SKM-1 treated with dmso at 0.1 percent for 144 hours (cell line): ENCODE measurements around the gene PRKCG.

Experiments used
- DNase-seq: peaks from one replicate; lab custom pipeline; 2025; ENCODE audit not compliant: unreplicated experiment; lab: John Stamatoyannopoulos, UW

PRKCG gene

DNA sequence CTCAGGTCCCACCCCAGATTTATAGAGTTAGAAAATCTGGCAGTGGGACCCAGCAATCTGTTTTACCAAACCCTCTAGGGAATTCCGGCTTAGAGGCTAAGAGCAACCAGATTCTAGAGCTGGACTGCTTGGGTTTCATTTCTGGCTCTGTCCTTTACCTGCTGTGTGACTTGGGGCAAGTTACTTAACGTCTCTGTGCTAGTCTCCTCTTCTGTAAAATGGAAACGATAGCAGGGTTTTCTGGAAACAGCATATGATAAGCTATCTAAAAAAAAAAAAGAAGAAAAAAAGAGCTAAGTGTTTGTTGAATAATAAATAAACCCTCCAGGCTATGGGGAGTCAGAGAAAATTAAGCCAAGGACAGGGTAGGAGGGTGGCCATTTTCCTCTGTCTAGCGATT, 15.5 kb downstream of the PRKCG start:
- no peak for DNase-seq

DNA sequence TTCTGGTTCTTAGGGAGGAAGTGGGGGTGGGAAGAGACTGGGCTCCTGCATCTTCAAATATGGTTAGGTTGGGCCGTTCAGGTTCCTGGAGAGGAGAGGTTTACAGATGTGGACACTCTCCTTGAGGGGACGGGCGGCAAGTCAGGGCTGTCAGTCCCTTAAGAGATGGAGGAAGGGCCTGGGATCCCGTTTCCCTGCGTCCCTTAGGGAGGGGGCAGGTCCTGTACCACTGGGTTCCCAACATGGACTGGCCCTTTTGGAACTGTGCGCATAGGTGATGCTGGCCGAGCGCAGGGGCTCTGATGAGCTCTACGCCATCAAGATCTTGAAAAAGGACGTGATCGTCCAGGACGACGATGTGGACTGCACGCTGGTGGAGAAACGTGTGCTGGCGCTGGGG, 16.2 kb downstream of the PRKCG start:
- DNase-seq = no peak

DNA sequence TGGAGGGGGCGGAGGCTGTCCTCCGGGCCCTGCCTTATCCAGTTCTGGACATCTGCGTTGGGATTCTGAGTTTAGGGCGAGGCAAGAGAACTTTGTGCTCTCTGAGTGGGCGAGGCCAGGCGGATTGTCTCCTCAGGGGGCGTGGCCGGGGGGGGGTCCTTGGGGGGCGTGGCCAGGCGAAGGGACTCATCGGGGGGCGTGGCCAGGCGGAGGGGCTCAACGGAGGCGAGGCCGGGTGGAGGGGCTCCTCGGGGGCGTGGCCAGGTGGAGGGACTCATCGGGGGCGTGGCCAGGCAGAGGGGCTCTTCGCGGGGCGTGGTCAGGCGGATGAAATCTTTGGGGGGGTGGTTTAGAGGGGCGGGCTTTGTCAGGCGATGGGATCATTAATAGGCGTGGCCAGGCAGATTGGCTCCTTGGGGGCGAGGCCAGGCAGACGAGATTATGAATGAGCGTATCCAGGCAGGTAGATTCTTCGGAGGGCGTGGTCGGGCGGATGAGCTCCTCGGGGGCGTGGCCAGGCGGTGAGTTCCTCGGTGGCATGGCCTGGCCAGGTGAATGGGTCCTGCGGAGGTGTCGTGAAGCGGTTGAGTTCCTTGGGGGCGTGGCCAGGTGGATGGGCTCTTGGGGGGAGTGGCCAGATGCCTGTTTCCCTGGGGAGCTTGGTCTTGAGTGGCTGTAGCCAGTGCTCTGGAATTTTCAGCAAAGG, 16.8 kb downstream of the PRKCG start:
- DNase-seq = no peak

DNA sequence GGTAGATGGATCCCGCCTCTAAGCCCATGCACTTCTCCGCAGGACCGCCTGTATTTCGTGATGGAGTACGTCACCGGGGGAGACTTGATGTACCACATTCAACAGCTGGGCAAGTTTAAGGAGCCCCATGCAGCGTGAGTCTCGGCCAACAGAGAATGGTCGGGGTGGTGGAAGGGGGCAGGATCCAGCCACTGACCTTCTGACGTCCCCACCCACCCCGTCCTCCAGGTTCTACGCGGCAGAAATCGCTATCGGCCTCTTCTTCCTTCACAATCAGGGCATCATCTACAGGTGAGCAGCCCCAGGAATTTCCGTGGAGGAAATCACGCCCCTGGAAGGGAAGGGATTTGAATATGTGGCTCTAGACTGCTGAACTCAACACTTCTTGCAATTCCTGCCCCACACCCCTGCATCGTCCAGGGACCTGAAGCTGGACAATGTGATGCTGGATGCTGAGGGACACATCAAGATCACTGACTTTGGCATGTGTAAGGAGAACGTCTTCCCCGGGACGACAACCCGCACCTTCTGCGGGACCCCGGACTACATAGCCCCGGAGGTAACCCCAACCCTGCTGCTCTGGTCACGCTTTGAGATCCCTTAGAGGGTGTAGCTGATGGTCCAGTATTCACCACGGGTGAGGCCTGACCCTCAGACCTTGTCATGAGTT, 18.3 kb downstream of the PRKCG start:
- DNase-seq = no peak

DNA sequence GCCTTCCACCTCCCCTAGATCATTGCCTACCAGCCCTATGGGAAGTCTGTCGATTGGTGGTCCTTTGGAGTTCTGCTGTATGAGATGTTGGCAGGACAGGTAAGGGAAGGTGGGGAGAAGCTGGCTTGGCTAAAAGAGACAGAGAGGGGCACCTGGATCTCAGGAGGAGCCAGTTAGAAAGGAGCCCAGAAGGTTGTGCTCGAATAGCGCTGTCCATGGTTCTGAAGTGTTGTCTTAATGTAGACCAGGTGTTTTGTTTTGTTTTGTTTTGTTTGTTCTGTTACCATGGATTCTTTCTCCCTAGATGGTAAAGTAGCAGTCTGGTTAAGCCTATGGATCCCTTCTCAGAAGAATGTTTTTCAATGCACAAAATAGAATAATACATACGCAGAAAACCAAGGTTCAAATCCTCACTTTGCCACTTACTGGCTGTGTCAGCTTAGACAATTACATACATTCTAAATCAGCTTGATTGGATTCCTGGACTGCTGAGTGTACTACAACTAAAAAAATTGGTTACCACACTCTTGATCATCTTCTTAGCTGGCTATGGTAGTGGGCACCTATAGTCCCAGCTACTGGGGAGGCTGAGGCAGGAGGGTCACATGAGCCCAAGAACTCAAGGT, 21.2 kb downstream of the PRKCG start:
- DNase-seq = no peak

DNA sequence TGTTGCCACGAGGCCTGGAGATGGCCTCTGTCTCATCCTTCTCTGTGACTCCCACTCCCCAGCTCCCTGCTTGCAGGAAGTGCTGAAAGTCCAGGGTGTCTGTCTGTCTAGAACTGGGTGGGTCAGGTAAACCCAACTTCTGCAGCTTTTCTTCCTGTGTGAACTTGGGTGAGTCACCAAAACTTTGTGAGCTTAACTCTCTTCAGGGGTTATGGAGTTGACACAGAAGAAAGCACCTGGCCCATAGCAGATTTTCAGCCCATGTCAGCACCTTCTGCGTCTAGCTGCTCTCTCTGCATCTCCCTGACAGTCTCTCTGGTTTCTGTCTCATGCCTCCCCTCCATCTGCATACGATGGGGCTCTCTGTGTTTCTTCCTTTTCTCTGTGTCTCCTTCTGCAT, 22.9 kb downstream of the PRKCG start:
- DNase-seq = no peak

DNA sequence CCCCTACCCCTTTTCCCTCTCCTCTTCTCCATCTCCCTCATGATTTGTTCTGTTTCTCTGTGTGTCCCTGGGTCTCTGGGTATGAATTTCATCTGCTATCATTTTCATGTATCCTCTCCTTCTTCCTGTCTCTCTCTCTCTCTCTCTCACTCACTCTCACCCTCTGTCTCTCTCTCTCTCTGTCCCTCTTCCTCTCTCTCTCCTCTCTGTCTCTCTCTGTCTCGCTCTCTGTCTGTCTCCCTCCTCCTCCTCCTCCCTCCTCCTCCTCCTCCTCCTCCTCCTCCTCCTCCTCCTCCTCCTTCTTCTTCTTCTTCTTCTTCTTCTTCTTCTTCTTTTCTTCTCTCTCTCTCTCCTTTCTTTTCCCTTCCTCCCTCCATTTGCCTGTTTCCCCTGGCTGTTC, 23.8 kb downstream of the PRKCG start:
- DNase-seq = no peak

DNA sequence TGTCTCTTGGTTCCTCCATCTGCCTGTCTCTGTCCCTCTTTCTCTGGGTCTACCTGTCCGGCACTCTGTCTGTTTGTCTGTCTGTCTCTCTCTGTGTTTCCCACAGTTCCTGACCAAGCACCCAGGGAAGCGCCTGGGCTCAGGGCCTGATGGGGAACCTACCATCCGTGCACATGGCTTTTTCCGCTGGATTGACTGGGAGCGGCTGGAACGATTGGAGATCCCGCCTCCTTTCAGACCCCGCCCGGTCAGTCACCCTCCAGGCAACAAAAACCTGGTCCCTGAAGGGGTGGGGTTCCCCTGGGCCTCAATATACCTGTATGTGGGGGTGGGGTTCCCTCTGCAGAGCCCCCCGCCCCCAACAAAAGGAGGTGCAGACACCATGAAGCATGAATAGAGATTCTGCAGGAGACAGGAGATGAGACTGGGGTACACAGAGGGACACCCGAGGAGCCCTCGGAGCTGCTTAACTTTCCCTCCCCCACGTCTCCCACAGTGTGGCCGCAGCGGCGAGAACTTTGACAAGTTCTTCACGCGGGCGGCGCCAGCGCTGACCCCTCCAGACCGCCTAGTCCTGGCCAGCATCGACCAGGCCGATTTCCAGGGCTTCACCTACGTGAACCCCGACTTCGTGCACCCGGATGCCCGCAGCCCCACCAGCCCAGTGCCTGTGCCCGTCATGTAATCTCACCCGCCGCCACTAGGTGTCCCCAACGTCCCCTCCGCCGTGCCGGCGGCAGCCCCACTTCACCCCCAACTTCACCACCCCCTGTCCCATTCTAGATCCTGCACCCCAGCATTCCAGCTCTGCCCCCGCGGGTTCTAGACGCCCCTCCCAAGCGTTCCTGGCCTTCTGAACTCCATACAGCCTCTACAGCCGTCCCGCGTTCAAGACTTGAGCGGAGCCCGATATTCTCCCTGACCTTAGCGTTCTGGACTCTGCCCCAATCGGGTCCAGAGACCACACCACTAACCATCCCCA, 24.5 kb downstream of the PRKCG start:
- no peak for DNase-seq

DNA sequence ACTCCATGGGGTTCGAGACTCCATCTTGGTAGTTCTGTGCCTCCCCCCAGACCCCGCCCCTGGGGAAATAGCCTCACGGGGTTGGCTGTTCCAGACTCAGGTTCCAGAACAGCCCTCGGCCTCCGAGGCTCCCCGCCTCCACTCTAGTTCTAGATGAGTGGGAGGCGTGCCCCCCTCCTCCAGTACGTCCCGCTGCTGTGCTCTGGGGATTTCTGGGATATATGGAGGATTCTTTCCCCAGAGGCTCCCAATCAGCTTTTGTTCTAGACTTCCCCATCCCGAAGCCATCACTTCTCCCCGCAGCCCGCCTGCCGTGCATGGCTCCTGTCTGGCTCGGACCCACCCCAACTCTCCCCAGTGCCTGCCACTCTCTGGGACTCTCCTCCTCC, 25.2 kb downstream of the PRKCG start:
- DNase-seq = no peak

DNA sequence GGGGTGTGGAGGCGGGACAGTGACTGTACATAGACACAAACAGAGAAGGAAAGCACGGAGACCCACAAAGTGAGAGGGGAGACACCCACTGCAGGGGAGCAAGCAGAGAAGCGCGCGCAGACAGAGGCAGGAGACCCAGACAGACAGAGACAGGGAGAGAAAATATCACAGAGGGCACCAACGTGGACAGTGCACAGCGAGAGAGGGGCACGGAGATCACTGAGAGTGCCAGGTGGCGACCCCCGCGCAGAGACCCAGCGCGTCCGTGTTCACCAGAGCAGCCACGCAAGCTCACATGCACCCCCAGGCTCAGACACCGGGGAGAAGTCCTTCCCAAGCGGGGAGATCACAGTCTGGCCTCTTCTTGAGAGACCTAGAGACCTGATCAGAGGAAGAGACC, 25.7 kb downstream of the PRKCG start:
- no peak for DNase-seq

DNA sequence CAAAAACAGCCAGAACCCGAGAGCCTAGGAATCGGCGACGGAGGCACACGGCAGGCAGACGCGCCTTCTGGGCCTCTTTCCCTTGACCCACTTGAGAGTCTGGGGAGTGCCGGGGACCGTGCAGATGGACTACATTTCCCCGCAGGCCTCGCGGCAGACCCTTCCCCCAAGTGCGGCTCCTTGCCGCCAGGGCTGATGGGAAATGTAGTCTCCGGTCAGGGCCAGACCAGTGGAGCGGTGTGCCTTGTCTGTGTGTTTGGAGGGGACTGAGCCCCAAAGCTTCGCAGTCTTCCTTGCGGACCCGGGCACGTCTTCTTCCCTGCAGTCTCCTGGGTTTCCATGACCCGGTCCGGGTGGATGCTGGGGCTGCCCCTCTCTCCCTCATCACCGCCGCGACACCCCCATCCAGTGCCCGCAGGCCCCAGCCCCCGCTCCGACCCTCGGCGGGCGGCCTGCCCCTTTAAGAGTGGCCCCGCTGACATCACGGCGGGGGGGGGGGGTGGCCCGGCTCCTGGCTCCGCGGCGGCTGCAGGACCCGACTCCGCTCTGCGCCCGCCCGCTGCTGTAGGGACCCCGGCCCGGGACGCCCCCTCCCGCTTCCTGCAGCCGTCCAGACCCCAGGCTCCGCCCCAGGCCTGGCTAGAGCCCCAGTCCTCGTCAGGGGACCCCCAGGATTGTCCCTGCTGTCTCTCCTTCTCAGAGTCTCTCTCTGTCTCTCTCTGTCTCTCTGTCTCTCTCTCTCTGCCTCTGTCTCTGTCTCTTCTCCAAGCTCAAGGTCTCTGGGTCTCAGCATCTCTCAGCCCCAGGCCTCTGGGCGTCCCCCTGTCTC, 26.3 kb downstream of the PRKCG start:
- DNase-seq = no peak

DNA sequence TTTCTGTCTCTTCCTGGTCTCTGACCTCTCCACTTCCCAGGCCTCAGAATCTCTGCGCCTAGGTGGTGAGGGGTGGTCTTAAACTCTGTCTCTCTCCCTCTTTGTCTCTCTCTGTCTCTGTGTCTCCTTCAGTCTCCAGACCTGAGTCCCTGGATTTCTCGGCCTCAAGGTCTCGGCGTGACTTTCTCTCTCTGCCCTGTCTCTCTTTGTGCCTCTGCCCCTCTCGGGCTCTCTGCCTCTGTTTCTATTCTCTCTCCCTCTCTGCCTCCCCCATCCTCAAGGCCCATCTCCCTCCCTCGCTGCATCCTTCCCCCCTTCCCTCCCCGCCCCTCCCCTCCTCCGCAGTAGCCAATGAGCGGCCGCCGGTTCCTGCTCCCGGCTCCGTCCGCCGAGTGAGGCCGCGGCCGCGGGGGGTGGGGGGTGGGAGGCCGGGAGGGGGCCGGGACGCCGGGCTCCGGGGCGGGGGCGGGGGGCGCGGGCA, 27.0 kb downstream of the PRKCG start, which contains the start of gene CACNG7:
TSS of gene CACNG7 (plus strand) at position 344 of the 481 bp plus-strand sequence. CDS start 3,554 bp downstream, outside the sequence.
- DNase-seq = no peak

DNA sequence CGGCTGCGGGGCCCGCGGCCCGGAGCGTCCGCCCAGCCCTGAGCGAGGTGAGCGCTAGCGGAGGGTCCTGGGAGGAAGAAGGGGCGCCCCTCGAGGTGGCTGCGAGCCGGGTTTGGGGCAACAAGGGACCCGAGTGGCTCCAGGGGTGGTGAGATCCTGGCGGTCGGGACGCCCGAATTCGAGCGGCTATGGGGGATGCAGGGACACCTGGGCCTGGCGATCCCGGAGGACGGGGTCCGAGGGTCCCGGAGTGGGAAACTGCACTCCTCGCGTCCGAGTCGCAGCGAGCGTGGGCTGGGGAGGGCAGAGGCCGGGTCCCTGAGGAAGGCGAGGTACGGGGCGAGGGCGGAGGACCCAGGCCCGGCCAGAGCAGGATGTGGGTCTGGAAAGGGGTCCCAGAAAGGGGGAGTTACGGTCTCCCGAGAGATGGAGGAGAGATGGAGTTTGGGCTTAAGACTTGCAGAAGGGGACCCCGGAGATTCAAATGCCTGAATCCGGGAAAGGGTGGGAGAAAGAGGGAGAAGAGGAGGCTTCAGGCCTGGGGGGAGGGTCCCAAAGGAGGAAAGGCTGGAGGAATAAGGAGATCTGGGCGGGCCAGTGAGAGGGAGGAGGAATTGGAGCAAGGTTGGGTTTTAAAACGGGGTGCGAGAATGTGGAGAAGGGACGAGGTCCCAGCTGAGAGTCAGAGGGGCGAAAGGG, 27.6 kb downstream of the PRKCG start:
- no peak for DNase-seq

DNA sequence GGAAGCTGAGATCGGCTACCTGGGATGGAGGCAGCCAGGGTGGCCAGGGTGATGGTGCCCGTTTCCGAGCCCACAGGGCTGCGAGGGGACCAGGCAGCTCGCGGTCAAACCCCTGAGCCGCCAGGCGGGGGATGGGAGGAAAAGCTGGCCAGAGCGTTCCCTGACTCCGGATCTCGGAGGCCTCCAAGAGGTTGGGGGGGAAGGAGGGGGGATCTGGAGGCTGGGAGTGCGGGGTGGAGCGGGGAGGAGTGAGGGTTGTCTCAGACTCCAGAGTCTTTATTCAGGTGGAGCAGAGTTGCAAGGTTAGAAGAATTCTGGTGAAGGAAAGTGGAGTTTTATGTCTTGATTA, 28.1 kb downstream of the PRKCG start:
- DNase-seq = no peak

DNA sequence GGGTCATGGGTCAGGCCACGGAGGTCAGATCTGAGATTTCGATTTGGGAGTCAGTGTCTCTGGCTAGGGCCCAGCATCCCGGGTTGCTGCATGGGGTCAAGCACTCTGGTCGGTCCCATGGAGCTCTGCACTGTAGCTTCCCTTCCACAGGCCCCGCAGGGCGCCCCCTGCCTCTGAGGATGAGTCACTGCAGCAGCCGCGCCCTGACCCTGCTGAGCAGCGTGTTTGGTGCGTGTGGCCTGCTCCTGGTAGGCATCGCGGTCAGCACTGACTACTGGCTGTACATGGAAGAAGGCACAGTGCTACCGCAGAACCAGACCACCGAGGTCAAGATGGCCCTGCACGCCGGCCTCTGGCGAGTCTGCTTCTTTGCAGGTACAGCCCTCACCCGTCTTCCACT, 30.7 kb downstream of the PRKCG start:
- no peak for DNase-seq

DNA sequence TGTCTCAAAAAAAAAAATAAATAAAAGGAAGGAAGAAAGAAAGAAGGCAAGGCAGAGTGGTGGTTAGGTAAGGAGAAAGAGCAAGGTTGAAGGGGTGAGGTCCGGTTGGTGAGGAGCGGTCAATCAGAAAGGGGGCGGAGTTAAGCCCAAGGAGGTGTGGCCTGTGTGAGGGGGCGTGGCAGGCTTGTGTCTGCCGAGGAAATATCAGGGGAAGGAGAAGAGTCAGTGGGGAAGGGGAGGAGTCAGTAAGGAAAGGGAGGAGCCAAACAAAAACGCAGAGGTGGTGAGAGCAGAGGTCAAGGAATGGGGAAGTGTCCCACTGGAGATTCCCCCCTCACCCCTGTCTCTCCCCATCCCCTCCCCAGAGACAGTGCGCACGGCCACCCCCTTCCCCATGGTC, 33.0 kb downstream of the PRKCG start:
- DNase-seq = no peak

DNA sequence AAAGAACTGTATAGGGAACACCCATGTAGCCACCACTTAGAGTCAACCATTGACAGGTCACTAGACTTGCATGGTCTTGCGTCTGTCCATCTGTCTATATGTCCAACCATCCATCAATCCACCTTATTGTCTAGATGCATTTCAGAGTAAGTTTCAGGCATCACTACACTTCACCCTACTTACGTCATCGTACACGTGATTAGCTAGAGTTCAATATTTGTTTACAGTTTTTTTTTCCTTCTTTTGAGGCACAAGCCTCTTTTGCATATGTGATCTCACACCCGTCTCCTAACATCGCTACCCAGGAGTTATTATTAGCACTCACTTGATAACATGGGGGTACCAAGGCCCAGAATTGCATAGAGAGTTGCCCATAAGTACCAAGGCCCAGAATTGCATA, 34.0 kb downstream of the PRKCG start:
- DNase-seq = no peak

DNA sequence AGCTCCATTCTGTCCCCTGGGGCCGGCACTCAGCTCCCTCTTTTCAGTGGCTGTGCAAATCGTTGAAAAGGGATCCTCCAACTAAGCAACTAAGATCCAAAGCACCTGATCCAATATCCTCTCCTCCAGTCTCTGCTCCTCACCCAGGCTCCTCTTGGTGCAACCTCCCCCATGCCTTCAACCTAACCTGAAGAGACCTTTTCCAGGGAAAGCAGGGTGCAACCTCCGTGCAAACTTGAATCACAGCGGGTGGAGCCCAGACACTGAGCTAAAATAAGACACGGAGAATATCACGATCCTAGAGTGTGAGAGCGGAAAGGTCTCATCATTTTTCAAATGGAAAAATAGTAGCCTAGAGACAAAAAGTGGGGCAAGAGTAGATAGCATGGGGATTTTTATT, 35.4 kb downstream of the PRKCG start:
- no peak for DNase-seq

DNA sequence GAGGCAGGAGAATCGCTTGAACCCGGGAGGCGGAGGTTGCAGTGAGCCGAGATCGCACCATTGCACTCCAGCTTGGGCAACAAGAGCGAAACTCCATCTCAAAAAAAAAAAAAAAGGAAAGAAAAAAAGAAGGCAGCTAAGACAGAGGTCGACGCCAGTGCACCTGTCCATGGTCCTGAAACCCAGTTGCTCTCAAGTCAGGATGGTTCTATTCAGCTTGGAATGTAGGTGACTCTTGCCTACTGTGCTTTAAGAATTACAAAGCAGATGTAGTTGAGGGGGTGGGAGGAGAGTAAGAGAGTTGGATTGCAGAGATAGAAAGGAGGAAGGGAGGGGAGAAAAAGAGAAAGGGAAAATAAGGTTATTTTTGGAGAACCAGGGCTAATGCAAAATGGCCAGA, 45.7 kb downstream of the PRKCG start:
- DNase-seq = no peak

DNA sequence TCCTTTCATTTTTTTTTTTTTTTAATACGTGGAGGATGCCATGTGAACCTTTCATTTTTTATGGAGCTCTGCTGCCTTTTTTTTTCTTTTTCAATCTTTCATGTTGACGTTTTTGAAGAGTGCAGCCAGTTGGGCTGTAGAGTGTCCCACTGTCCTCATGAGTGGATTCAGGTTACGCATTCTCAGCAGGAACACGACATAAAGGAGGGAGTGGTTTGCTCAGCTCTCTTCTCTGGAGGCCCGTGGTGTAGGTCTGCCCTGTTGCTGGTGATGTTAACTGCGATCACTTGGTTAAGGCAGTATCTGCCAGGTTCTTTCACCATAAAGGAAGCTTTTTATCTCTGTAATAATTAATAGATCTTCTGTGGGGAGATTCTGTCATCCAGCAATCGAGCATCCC, 54.0 kb downstream of the PRKCG start:
- no peak for DNase-seq
